Suprapubic skin (tissue), 3 donors: ENCODE measurements around the gene MADD.

Source experiments
- CTCF ChIP-seq, 2 donors: fragments of 200-600 bp in 1 of 2; fragments of 450-650 bp in 1 of 2; sonication (generic) in 1 of 2; IDR thresholded peaks; one replicate each; pipeline ENCODE4 v1.5.1; 2016 to 2019; ENCODE audit warnings: antibody characterized with exemption in 2 of 2, mild to moderate bottlenecking in 1 of 2, moderate library complexity in 1 of 2
- POLR2A ChIP-seq, 2 donors: fragments of 450-650 bp; IDR thresholded peaks; one replicate each; pipeline ENCODE4 v1.6.1; 2017; ENCODE audit warnings: antibody characterized with exemption in 2 of 2, mild to moderate bottlenecking in 2 of 2, moderate library complexity in 2 of 2

GRCh38 chr11:47267876-47268275 lies 2.1 kb upstream of the MADD start:
- TF ChIP-seq CTCF (IDR thresholded peaks at IDR 0.05), result no peak
- TF ChIP-seq POLR2A (IDR thresholded peaks at IDR 0.05), result no peak
